ENCODE measurements around the gene IMMP2L.

- TF ChIP-seq CTCF (IDR thresholded peaks at IDR 0.05) = no peak
- no peak for TF ChIP-seq POLR2AphosphoS5 (IDR thresholded peaks at IDR 0.05)
- no peak for TF ChIP-seq POLR2A (IDR thresholded peaks at IDR 0.05; ENCODE audit: low read depth)
- TF ChIP-seq EP300 (IDR thresholded peaks at IDR 0.05) = no peak
Measured at GRCh38 chr7:111226800-111227199, 335.5 kb downstream of the IMMP2L start.

Measured in esophagus muscularis mucosa (tissue), 4 donors.